ENCODE data around the gene TMEM240. TPM values are rescaled to one million over a fixed set of nuclear protein-coding genes. Genes with fewer than 3 reads are reported as not detected.

TMEM240 gene
- total and polyA plus RNA-seq, 9 of the 15 experiments (the other 6 are each of a cell fraction or from before 2014, with no cell fraction given) = 0.24 to 2.0 (median 0.69) TPM; not detected in 5

DNA sequence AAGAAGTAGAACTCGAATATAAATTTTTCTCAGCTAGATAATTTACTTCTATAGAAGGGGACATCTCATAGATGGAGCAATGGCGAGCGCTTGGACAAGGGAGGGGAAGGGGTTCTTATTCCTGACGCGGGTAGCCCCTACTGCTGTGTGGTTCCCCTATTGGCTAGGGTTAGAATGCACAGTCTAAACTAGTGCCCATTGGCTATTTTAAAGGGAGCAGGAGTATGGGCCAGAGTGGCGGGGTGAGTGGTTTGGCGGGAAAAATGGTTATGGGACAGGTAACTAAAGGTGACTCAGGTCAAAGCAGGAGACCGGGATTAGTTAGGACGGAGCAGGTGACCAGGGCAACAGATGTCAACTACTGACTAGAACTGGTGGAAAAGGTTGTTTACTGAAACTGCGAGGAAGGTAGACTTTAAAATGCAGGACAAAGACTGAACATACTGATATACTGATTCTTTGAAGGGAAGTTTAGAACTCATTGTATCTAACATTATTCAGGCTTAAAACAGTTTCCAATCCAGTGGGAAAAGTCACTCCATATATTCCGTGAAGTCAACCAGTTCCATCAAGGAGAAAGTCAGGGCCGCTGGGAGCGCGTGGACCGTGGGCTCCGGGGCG, 29.4 kb downstream of the TMEM240 start:
- Histone ChIP-seq H2AFZ (ENCODE audit: low read depth, low read length) (peak overlapping the region; percentile 98), H3K36me3 (ENCODE audit: control insufficient read depth, insufficient read depth, low read length) (peaks cover 17% of the 10 kb centered on the region; the same call in 2 of the 3 replicates), H3K9me3 (replicated peaks; ENCODE audit: control insufficient read depth, insufficient read depth, low read depth, low read length) (no peaks in the 10 kb centered on the region; the same call in 1 of the 2 replicates), H3K27ac (ENCODE audit: extremely low read depth, low read depth, low read length) (peak overlapping the region; percentile 91), H3K79me2 (ENCODE audit: control insufficient read depth, insufficient read depth, low read length) (peaks cover 45% of the 10 kb centered on the region), H3K4me3 (peak overlapping the region; percentile 93), H3K4me1 (replicated peaks in 1 of 2; ENCODE audit: control insufficient read depth in 2 of 2, insufficient read depth in 2 of 2, low read length in 2 of 2) (peaks cover 4 to 22% of the 10 kb centered on the region in 2 experiments; a peak in 4 of 5 replicates), H3K4me2 (ENCODE audit: insufficient read depth, low read length) (peak overlapping the region; percentile 95), H3K27me3 (ENCODE audit: control insufficient read depth in 2 of 2, insufficient read depth in 2 of 2, low read length in 2 of 2) (no peaks in the 10 kb centered on the region), H3K9ac (ENCODE audit: insufficient read depth in 1 of 2, low read depth in 2 of 2, low read length in 2 of 2) (peak overlapping the region; percentile 97 to 100), H3K9me1 (ENCODE audit: control insufficient read depth, insufficient read depth, low read length) (no peaks in the 10 kb centered on the region), H4K20me1 (replicated peaks; ENCODE audit: control insufficient read depth, insufficient read depth, low read length) (no peaks in the 10 kb centered on the region)
- intact Hi-C loops (cut with micrococcal nuclease) = loop anchor here (5.0 to 10.0 kb wide), 2 partner anchors 116 to 396 kb away; partner anchors contain the start of gene CCNL2
- ATAC-seq = peak; percentile 61
- peak; percentile 16 to 63 (median 34) for DNase-seq (ENCODE audit: extremely low read depth in 1 of 4, low spot score in 3 of 4)
- CTCF ChIA-PET (ENCODE audit: low intra/inter-chr PET ratio) = no interaction called here
- FAIRE-seq = peak; percentile 68
- TSS peak; percentile 94 for BruUV-seq (replicated peaks)
- WGBS (ENCODE audit: insufficient coverage, low coverage, missing lambda C conversion rate) = 26% methylated on average over 15 of the region's 17 CpGs
- in situ Hi-C loops (cut with MboI) = no loop called here
- POLR2A ChIA-PET = interaction anchor here (0.6 to 1.5 kb wide), 8 partner anchors 12 to 136 kb away, joined by 3 to 6 read pairs (median 3); partner anchors contain the start of genes AURKAIP1, CCNL2 and MRPL20
- peak; percentile 30; the same call in 1 of the 2 replicates for TF ChIP-seq ELF4 (CRISPR knock-in tag; IDR thresholded peaks at IDR 0.05)
- TF ChIP-seq FOXM1 (IDR thresholded peaks at IDR 0.05; ENCODE audit: low read depth) = peak; percentile 98
- peak; percentile 16; the same call in 1 of the 2 replicates for TF ChIP-seq FOXM1 (CRISPR knock-in tag; IDR thresholded peaks at IDR 0.05; ENCODE audit: low read depth)
- TF ChIP-seq, protein P1, sequence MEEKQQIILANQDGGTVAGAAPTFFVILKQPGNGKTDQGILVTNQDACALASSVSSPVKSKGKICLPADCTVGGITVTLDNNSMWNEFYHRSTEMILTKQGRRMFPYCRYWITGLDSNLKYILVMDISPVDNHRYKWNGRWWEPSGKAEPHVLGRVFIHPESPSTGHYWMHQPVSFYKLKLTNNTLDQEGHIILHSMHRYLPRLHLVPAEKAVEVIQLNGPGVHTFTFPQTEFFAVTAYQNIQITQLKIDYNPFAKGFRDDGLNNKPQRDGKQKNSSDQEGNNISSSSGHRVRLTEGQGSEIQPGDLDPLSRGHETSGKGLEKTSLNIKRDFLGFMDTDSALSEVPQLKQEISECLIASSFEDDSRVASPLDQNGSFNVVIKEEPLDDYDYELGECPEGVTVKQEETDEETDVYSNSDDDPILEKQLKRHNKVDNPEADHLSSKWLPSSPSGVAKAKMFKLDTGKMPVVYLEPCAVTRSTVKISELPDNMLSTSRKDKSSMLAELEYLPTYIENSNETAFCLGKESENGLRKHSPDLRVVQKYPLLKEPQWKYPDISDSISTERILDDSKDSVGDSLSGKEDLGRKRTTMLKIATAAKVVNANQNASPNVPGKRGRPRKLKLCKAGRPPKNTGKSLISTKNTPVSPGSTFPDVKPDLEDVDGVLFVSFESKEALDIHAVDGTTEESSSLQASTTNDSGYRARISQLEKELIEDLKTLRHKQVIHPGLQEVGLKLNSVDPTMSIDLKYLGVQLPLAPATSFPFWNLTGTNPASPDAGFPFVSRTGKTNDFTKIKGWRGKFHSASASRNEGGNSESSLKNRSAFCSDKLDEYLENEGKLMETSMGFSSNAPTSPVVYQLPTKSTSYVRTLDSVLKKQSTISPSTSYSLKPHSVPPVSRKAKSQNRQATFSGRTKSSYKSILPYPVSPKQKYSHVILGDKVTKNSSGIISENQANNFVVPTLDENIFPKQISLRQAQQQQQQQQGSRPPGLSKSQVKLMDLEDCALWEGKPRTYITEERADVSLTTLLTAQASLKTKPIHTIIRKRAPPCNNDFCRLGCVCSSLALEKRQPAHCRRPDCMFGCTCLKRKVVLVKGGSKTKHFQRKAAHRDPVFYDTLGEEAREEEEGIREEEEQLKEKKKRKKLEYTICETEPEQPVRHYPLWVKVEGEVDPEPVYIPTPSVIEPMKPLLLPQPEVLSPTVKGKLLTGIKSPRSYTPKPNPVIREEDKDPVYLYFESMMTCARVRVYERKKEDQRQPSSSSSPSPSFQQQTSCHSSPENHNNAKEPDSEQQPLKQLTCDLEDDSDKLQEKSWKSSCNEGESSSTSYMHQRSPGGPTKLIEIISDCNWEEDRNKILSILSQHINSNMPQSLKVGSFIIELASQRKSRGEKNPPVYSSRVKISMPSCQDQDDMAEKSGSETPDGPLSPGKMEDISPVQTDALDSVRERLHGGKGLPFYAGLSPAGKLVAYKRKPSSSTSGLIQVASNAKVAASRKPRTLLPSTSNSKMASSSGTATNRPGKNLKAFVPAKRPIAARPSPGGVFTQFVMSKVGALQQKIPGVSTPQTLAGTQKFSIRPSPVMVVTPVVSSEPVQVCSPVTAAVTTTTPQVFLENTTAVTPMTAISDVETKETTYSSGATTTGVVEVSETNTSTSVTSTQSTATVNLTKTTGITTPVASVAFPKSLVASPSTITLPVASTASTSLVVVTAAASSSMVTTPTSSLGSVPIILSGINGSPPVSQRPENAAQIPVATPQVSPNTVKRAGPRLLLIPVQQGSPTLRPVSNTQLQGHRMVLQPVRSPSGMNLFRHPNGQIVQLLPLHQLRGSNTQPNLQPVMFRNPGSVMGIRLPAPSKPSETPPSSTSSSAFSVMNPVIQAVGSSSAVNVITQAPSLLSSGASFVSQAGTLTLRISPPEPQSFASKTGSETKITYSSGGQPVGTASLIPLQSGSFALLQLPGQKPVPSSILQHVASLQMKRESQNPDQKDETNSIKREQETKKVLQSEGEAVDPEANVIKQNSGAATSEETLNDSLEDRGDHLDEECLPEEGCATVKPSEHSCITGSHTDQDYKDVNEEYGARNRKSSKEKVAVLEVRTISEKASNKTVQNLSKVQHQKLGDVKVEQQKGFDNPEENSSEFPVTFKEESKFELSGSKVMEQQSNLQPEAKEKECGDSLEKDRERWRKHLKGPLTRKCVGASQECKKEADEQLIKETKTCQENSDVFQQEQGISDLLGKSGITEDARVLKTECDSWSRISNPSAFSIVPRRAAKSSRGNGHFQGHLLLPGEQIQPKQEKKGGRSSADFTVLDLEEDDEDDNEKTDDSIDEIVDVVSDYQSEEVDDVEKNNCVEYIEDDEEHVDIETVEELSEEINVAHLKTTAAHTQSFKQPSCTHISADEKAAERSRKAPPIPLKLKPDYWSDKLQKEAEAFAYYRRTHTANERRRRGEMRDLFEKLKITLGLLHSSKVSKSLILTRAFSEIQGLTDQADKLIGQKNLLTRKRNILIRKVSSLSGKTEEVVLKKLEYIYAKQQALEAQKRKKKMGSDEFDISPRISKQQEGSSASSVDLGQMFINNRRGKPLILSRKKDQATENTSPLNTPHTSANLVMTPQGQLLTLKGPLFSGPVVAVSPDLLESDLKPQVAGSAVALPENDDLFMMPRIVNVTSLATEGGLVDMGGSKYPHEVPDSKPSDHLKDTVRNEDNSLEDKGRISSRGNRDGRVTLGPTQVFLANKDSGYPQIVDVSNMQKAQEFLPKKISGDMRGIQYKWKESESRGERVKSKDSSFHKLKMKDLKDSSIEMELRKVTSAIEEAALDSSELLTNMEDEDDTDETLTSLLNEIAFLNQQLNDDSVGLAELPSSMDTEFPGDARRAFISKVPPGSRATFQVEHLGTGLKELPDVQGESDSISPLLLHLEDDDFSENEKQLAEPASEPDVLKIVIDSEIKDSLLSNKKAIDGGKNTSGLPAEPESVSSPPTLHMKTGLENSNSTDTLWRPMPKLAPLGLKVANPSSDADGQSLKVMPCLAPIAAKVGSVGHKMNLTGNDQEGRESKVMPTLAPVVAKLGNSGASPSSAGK (IDR thresholded peaks at IDR 0.05) = peak; percentile 51
- TF ChIP-seq RAD51 (IDR thresholded peaks at IDR 0.05; ENCODE audit: borderline replicate concordance, low read depth) = no peak
- TF ChIP-seq, protein P2, sequence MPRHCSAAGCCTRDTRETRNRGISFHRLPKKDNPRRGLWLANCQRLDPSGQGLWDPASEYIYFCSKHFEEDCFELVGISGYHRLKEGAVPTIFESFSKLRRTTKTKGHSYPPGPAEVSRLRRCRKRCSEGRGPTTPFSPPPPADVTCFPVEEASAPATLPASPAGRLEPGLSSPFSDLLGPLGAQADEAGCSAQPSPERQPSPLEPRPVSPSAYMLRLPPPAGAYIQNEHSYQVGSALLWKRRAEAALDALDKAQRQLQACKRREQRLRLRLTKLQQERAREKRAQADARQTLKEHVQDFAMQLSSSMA (CRISPR knock-in tag; IDR thresholded peaks at IDR 0.05) = no peak
- TF ChIP-seq ZNF699 (CRISPR knock-in tag; IDR thresholded peaks at IDR 0.05; ENCODE audit: insufficient replicate concordance) = no peak
- peak; percentile 31; the same call in 1 of the 2 replicates for TF ChIP-seq DPF2 (IDR thresholded peaks at IDR 0.05)
- TF ChIP-seq TOE1 (IDR thresholded peaks at IDR 0.05; ENCODE audit: borderline replicate concordance) = peak; percentile 23; the same call in 1 of the 2 replicates
- TF ChIP-seq TOE1 (CRISPR knock-in tag; IDR thresholded peaks at IDR 0.05; ENCODE audit: borderline replicate concordance, low read depth) = 0 out of 2 replicates have a peak, but pooled peaks have one; percentile 29
